ENCODE results near the gene GRIN2A. TPM values are rescaled to one million over a fixed set of nuclear protein-coding genes. Genes with fewer than 3 reads are reported as not detected.

The GRIN2A gene
- total RNA-seq, 1 donor from 2014 or later, result 6.8 TPM

DNA sequence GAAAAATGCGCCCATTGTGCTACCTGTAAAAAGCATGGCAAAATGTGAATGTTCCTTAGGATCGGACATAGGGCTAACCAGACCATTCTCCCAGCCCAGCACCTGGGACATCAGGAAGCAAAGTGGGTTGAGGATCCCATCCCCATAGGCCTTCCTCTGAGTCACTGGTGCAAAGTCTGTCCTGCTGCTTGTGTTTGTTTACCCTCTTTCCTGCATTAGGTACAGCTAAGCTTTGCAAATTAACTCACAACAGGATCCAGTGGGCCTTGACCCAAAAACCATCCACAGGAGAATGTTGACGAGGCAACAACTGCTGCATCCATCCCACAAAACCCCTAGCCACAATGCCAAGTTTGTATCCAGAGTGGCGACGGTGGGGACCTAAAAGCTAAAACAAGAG lies 106.2 kb downstream of the GRIN2A start:
- no peak for DNase-seq
- Mint-ChIP-seq H3K27me3 (ENCODE audit: unreplicated experiment) (no peaks in the 10 kb centered on the region), H3K9me3 (ENCODE audit: unreplicated experiment) (no peaks in the 10 kb centered on the region), H3K27ac (ENCODE audit: unreplicated experiment) (no peak overlapping the region), H3K4me1 (ENCODE audit: low read depth, unreplicated experiment) (peaks cover 18% of the 10 kb centered on the region), H3K4me3 (ENCODE audit: unreplicated experiment) (no peak overlapping the region), H3K36me3 (ENCODE audit: unreplicated experiment) (no peaks in the 10 kb centered on the region)
- TF ChIP-seq, protein P1, sequence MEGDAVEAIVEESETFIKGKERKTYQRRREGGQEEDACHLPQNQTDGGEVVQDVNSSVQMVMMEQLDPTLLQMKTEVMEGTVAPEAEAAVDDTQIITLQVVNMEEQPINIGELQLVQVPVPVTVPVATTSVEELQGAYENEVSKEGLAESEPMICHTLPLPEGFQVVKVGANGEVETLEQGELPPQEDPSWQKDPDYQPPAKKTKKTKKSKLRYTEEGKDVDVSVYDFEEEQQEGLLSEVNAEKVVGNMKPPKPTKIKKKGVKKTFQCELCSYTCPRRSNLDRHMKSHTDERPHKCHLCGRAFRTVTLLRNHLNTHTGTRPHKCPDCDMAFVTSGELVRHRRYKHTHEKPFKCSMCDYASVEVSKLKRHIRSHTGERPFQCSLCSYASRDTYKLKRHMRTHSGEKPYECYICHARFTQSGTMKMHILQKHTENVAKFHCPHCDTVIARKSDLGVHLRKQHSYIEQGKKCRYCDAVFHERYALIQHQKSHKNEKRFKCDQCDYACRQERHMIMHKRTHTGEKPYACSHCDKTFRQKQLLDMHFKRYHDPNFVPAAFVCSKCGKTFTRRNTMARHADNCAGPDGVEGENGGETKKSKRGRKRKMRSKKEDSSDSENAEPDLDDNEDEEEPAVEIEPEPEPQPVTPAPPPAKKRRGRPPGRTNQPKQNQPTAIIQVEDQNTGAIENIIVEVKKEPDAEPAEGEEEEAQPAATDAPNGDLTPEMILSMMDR (IDR thresholded peaks at IDR 0.05; ENCODE audit: partially characterized antibody, unreplicated experiment), result no peak

DNA sequence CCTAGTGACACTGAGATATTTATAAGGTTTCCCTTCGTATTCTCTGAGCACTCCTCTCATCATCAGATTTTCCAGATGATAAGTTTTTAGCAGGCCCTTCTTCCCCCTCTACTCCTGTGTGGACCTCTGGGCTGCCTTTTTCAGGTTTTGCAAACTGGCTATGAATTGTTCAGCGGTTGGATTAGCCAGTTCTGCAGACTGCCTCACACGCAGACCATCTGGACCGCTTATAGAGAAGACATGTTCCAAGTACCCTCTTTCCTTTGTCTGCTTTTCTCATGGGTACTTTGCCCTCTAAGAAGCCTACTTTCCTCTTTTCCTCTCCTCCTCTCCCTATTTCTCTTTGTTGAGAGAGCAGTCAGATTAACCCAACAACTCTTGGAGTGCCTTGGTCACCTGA lies 111.6 kb downstream of the GRIN2A start:
- H3K4me1 Mint-ChIP-seq (ENCODE audit: low read depth, unreplicated experiment), result peaks cover 38% of the 10 kb centered on the region
- H3K27ac Mint-ChIP-seq (ENCODE audit: unreplicated experiment), result no peak overlapping the region
- peak overlapping the region; percentile 18 for H3K4me3 Mint-ChIP-seq (ENCODE audit: unreplicated experiment)
- H3K9me3 Mint-ChIP-seq (ENCODE audit: unreplicated experiment), result peaks cover 20% of the 10 kb centered on the region
- TF ChIP-seq, protein P1 (IDR thresholded peaks at IDR 0.05; ENCODE audit: partially characterized antibody, unreplicated experiment), result no peak
- DNase-seq, result no peak
- peaks cover 12% of the 10 kb centered on the region for H3K27me3 Mint-ChIP-seq (ENCODE audit: unreplicated experiment)
- H3K36me3 Mint-ChIP-seq (ENCODE audit: unreplicated experiment), result peaks cover 10% of the 10 kb centered on the region

DNA sequence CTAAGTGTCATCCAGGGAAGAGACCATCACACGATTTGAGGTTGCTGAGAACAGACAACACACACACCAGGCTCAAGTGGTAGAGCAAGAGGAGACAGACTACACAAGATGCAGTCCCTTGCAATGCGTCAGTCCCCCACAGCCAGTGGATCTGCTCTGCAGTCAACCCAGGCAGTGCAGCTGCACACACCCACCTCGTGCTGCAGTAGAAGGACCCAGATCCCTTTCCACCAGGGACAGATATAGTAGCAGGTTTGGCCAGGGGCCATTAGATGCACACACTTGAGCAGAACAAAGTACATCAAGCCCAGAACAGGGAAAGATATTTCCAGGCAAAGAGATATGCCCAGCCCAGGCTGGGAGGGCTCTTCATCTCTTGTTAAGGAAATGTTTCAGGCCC lies 112.9 kb downstream of the GRIN2A start:
- no peak for DNase-seq
- Mint-ChIP-seq H3K27me3 (ENCODE audit: unreplicated experiment) (peaks cover 12% of the 10 kb centered on the region), H3K4me1 (ENCODE audit: low read depth, unreplicated experiment) (peaks cover 46% of the 10 kb centered on the region), H3K4me3 (ENCODE audit: unreplicated experiment) (no peak overlapping the region), H3K9me3 (ENCODE audit: unreplicated experiment) (peaks cover 20% of the 10 kb centered on the region), H3K36me3 (ENCODE audit: unreplicated experiment) (peaks cover 10% of the 10 kb centered on the region), H3K27ac (ENCODE audit: unreplicated experiment) (peak overlapping the region; percentile 93)
- TF ChIP-seq, protein P1 (IDR thresholded peaks at IDR 0.05; ENCODE audit: partially characterized antibody, unreplicated experiment), result no peak

DNA sequence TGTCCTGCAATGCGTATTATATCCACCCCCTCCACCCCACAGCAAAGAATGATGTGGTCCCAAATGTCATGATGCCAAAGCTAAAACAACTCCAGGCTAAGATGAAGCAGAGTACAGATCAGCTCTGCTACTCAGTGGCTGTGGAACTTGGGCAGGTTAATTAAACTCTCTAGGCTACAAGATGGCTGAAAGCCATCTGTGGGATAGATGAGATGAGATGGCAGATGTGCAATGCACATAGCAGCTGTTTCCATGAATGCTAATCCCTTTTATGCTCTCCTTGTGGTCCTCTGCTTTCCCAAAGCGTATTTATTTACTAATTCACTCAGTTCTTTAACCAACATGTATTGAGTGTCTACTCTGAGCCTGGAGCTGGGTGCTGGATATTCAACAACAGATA lies 114.4 kb downstream of the GRIN2A start:
- peaks cover 10% of the 10 kb centered on the region for H3K36me3 Mint-ChIP-seq (ENCODE audit: unreplicated experiment)
- H3K4me1 Mint-ChIP-seq (ENCODE audit: low read depth, unreplicated experiment), result peaks cover 46% of the 10 kb centered on the region

DNA sequence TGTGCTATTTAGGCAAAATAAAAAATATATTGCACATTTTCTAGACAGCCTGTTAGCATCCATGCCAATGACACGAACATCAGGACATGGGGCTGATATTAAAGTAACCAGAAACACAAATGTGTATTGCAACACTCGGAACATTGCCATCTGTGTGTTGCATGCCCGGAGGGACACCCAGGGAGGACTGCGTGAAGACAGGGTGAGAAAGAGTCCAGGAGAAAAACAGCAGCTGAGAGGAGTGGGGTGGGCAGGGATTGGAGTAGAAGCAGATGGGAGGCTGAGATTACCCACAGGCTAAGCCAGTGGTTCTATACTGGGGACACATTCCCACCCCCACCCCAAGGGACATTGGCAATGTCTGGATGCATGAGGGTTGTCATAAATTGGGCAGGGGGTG lies 114.8 kb downstream of the GRIN2A start:
- peak overlapping the region; percentile 71 for H3K4me3 Mint-ChIP-seq (ENCODE audit: unreplicated experiment)
- TF ChIP-seq, protein P1 (IDR thresholded peaks at IDR 0.05; ENCODE audit: partially characterized antibody, unreplicated experiment), result no peak
- H3K36me3 Mint-ChIP-seq (ENCODE audit: unreplicated experiment), result peaks cover 10% of the 10 kb centered on the region
- DNase-seq, result peak; percentile 30
- H3K27me3 Mint-ChIP-seq (ENCODE audit: unreplicated experiment), result peaks cover 12% of the 10 kb centered on the region
- peak overlapping the region; percentile 93 for H3K27ac Mint-ChIP-seq (ENCODE audit: unreplicated experiment)
- H3K4me1 Mint-ChIP-seq (ENCODE audit: low read depth, unreplicated experiment), result peaks cover 46% of the 10 kb centered on the region
- peaks cover 22% of the 10 kb centered on the region for H3K9me3 Mint-ChIP-seq (ENCODE audit: unreplicated experiment)

More for the DNA sequence above, 114.4 kb downstream of the GRIN2A start:
- TF ChIP-seq, protein P1 (IDR thresholded peaks at IDR 0.05; ENCODE audit: partially characterized antibody, unreplicated experiment), result no peak
- peaks cover 22% of the 10 kb centered on the region for H3K9me3 Mint-ChIP-seq (ENCODE audit: unreplicated experiment)
- peak; percentile 28 for DNase-seq
- peaks cover 12% of the 10 kb centered on the region for H3K27me3 Mint-ChIP-seq (ENCODE audit: unreplicated experiment)
- H3K27ac Mint-ChIP-seq (ENCODE audit: unreplicated experiment), result peak overlapping the region; percentile 93
- H3K4me3 Mint-ChIP-seq (ENCODE audit: unreplicated experiment), result peak overlapping the region; percentile 47

Data from glutamatergic neuron (in vitro differentiated cells).